HepG2 (cell line): ENCODE measurements around the gene DEPDC1. TPM values are rescaled to one million over a fixed set of nuclear protein-coding genes. Genes with fewer than 3 reads are reported as not detected.

Source experiments
- ATAC-seq: fragments of 200-7000 bp; cut with Tn5 transposase; 3 replicates; pipeline ENCODE4 v1.9.1; 2020; ENCODE audit warnings: mild to moderate bottlenecking, moderate library complexity
- BruUV-seq: library from RNA; stranded (reverse); fragments of 400-500 nt; replicated peaks from 2 replicates; lab custom pipeline; 2021; lab: Mats Ljungman, UMichigan
- CTCF ChIA-PET: fragments of 300-600 bp; formaldehyde crosslinking; extraction: SDS; loops from one replicate; lab custom pipeline; 2021; ENCODE audit warnings: low total read pairs, inconsistent platforms, low intra/inter-chr PET ratio; lab: Yijun Ruan, JAX
- POLR2A ChIA-PET: fragments of 350-600 bp; sonication (Branson Sonifier 250); formaldehyde crosslinking; loops from one replicate; lab custom pipeline; 2020; ENCODE audit warnings: antibody characterized with exemption, inconsistent platforms; lab: Yijun Ruan, JAX
- DNase-seq: peaks from one replicate; pipeline ENCODE4 v3.0.0-alpha.2; 2015; ENCODE audit warnings: low spot score
- FAIRE-seq: peaks from 3 replicates; lab custom pipeline; 2011; peaks lifted over from hg19 to GRCh38; lab: Jason Lieb, UNC
- H2AFZ ChIP-seq: one replicate; pipeline ENCODE4 v1.6.1; 2011; ENCODE audit warnings: low read length, inconsistent platforms
- H3K27ac ChIP-seq: fragments of 300-600 bp; 3 replicates; pipeline ENCODE4 v1.8.0; 2011; ENCODE audit warnings: mixed run types, mild to moderate bottlenecking, mixed read lengths, low read length, inconsistent platforms; ENCODE audit not compliant: insufficient read depth; ENCODE audit errors: extremely low read length
- H3K27me3 ChIP-seq, 2 experiments: fragments of 200-600 bp in 1 of 2; 2 replicates in 1 of 2; 3 replicates in 1 of 2; pipeline versions ENCODE4 v1.6.0 to v1.8.0; 2011; ENCODE audit warnings: low read length in 2 of 2, mild to moderate bottlenecking in 2 of 2, moderate library complexity in 2 of 2, inconsistent platforms in 1 of 2; ENCODE audit not compliant: insufficient read depth in 2 of 2, control insufficient read depth in 1 of 2
- H3K36me3 ChIP-seq, 2 experiments: fragments of 200-600 bp in 1 of 2; replicated peaks in 1 of 2; 2 replicates in 1 of 2; 3 replicates in 1 of 2; pipeline versions ENCODE4 v1.5.1 to v1.8.0; 2011; ENCODE audit warnings: low read length in 2 of 2, inconsistent platforms in 1 of 2; ENCODE audit not compliant: insufficient read depth in 2 of 2, control insufficient read depth in 1 of 2
- H3K4me1 ChIP-seq: 2 replicates; pipeline ENCODE4 v1.5.1; 2012; ENCODE audit warnings: low read length, inconsistent platforms; ENCODE audit not compliant: insufficient read depth
- H3K4me2 ChIP-seq: 2 replicates; pipeline ENCODE4 v1.6.0; 2011; ENCODE audit warnings: low read depth, low read length, inconsistent platforms
- H3K4me3 ChIP-seq, 3 experiments: fragments of 200-600 bp in 1 of 3; sonication (generic), shearing (Covaris generic) in 1 of 3; replicated peaks in 1 of 3; 2 replicates each; pipeline ENCODE4 v1.5.1; 2011 to 2016; ENCODE audit warnings: low read length in 3 of 3, inconsistent platforms in 2 of 3, low read depth in 2 of 3, mild to moderate bottlenecking in 2 of 3, control low read depth in 1 of 3, mixed read lengths in 1 of 3; ENCODE audit not compliant: insufficient read depth in 1 of 3
- H3K79me2 ChIP-seq: one replicate; pipeline ENCODE4 v1.6.1; 2011; ENCODE audit warnings: low read length, inconsistent platforms; ENCODE audit not compliant: insufficient read depth
- H3K9ac ChIP-seq: 2 replicates; pipeline ENCODE4 v1.6.0; 2011; ENCODE audit warnings: mild to moderate bottlenecking, low read depth, low read length, inconsistent platforms; ENCODE audit not compliant: insufficient read depth
- H3K9me3 ChIP-seq: 2 replicates; pipeline ENCODE4 v1.5.1; 2012; ENCODE audit warnings: mild to moderate bottlenecking, low read length
- H4K20me1 ChIP-seq: 2 replicates; pipeline ENCODE4 v1.6.0; 2011; ENCODE audit warnings: inconsistent platforms, mild to moderate bottlenecking, low read length, moderate library complexity; ENCODE audit not compliant: insufficient read depth
- BRF2 ChIP-seq: sonication (generic); formaldehyde crosslinking; IDR thresholded peaks from 2 replicates; pipeline ENCODE4 v1.8.1; 2022; ENCODE audit warnings: mild to moderate bottlenecking, missing genetic modification reagents
- FOXP1 ChIP-seq, 2 experiments: fragments of 450-650 bp in 1 of 2; IDR thresholded peaks; 2 replicates each; pipeline ENCODE4 v1.6.1; 2017 to 2018; ENCODE audit warnings: antibody characterized with exemption in 1 of 2
- KIAA2018 ChIP-seq: sonication (generic); formaldehyde crosslinking; IDR thresholded peaks from 2 replicates; pipeline ENCODE4 v1.5.0; 2020; ENCODE audit warnings: mild to moderate bottlenecking, missing genetic modification reagents, borderline replicate concordance
- KLF12 ChIP-seq: sonication (generic); formaldehyde crosslinking; IDR thresholded peaks from 2 replicates; pipeline ENCODE4 v1.4.0; 2020; ENCODE audit warnings: missing genetic modification reagents, borderline replicate concordance
- PHF20 ChIP-seq: sonication (generic); formaldehyde crosslinking; IDR thresholded peaks from 2 replicates; pipeline ENCODE4 v1.5.0; 2020; ENCODE audit warnings: mild to moderate bottlenecking, missing genetic modification reagents
- ZNF34 ChIP-seq: sonication (generic); formaldehyde crosslinking; IDR thresholded peaks from 2 replicates; pipeline ENCODE4 v1.4.0; 2020; ENCODE audit warnings: mild to moderate bottlenecking, missing genetic modification reagents, borderline replicate concordance
- ZXDC ChIP-seq: sonication (generic); formaldehyde crosslinking; IDR thresholded peaks from 2 replicates; pipeline ENCODE4 v1.5.0; 2020; ENCODE audit warnings: mild to moderate bottlenecking, missing genetic modification reagents
- WGBS: methylation state at CpG from one replicate; pipeline ENCODE4 v1.1.6; 2017; ENCODE audit warnings: low lambda C conversion rate; 5-methylcytosine and 5-hydroxymethylcytosine counted together
- in situ Hi-C: cut with HindIII; loops from 2 replicates; pipeline ENCODE4 v1.10.0; 2017; ENCODE audit warnings: low pct_unique_long_range_greater_than_20kb; ENCODE audit not compliant: extremely low pct_ligation_motif_present
- intact Hi-C: fragments of 100-400 bp; cut with micrococcal nuclease; formaldehyde crosslinking; loops from one replicate; pipeline ENCODE4 v1.10.0; 2022; ENCODE audit not compliant: unreplicated experiment
- polyA plus RNA-seq, 8 experiments: library from polyadenylated mRNA; depleted of rRNA in 3 of 8; stranded (reverse) in 7 of 8; unstranded in 1 of 8; fragments of >200 nt; fragmentation: Illumina TruSeq in 4 of 8; extraction: Trizol in 4 of 8; gene quantifications; 2 replicates each; pipeline versions ENCODE4 v1.2.1 to v1.2.3, GENCODE V29; 2011 to 2016; ENCODE audit warnings: low read depth in 4 of 8, missing spikeins in 1 of 8, mixed read lengths in 1 of 8; ENCODE audit not compliant: insufficient read depth in 1 of 8
- total RNA-seq, 5 experiments: library from RNA; depleted of rRNA; stranded (reverse); fragments of >200 nt; fragmentation: Illumina TruSeq; extraction: Trizol; gene quantifications; 2 replicates each; pipeline ENCODE4 v1.2.3, GENCODE V29; 2016; ENCODE audit warnings: low read depth in 1 of 5

DEPDC1 gene
- total and polyA plus RNA-seq, 2 of the 13 experiments (the other 11 are each of a cell fraction or from before 2014, with no cell fraction given) = 7.0 to 20.2 TPM

- Histone ChIP-seq H3K36me3 (no peaks in the 10 kb centered on the region), H3K27me3 (no peaks in the 10 kb centered on the region; a peak in 1 of 5 replicates), H3K9ac (peak overlapping the region; percentile 83), H3K4me1 (peaks cover 21% of the 10 kb centered on the region), H3K4me3 (peak overlapping the region; percentile 73 to 98 (median 90)), H3K79me2 (peaks cover 14% of the 10 kb centered on the region), H3K27ac (peak overlapping the region; percentile 77), H3K4me2 (peak overlapping the region; percentile 88), H2AFZ (peak overlapping the region; percentile 56), H4K20me1 (no peaks in the 10 kb centered on the region), H3K9me3 (no peaks in the 10 kb centered on the region)
- FAIRE-seq (no peak), ATAC-seq (peak; percentile 30), DNase-seq (peak; percentile 10)
- no peak for TF ChIP-seq BRF2 (CRISPR knock-in tag)
- 0 out of 2 replicates have a peak, but pooled peaks have one; percentile 50 for TF ChIP-seq KLF12
- peak; percentile 25; the same call in 1 of the 2 replicates for TF ChIP-seq ZNF34 (CRISPR knock-in tag)
- no peak for TF ChIP-seq KIAA2018
- TF ChIP-seq ZXDC = 0 out of 2 replicates have a peak, but pooled peaks have one; percentile 4
- 0 out of 2 replicates have a peak, but pooled peaks have one; percentile 10 for TF ChIP-seq PHF20 (CRISPR knock-in tag)
- no peak for TF ChIP-seq FOXP1 (IDR thresholded peaks at IDR 0.05)
- no peak for TF ChIP-seq FOXP1 (CRISPR knock-in tag; IDR thresholded peaks at IDR 0.05)
- 2% methylated on average over 15 of the region's 21 CpGs for WGBS
- CTCF ChIA-PET = no interaction called here
- intact Hi-C loops = no loop called here
- POLR2A ChIA-PET = no interaction called here
- no TSS peak for BruUV-seq
- in situ Hi-C loops = no loop called here
These were observed 758 bp downstream of the DEPDC1 start for GRCh38 chr1:68495968-68496679.
